CD14-positive monocyte (primary cell): Measurements from ENCODE around the gene SLC36A3. TPM values are rescaled to one million over a fixed set of nuclear protein-coding genes. Genes with fewer than 3 reads are reported as not detected.

Experiments
- DNase-seq, 3 donors: peaks; one replicate each; pipeline ENCODE4 v3.0.0-alpha.2; 2011 to 2022
- H2AFZ ChIP-seq: 2 replicates; pipeline ENCODE4 v1.6.0; 2012; ENCODE audit warnings: mild to moderate bottlenecking, low read depth, low read length, inconsistent platforms; ENCODE audit not compliant: insufficient read depth, poor library complexity, severe bottlenecking
- H3K27ac ChIP-seq, 2 donors: 1 replicate in 1 of 2; 2 replicates in 1 of 2; pipeline ENCODE4 v1.5.1; 2012 to 2013; ENCODE audit warnings: low read length in 2 of 2, control low read depth in 1 of 2, inconsistent platforms in 1 of 2, low read depth in 1 of 2, mild to moderate bottlenecking in 1 of 2
- H3K27me3 ChIP-seq, 2 donors: one replicate each; pipeline versions ENCODE4 v1.6.0 to v1.6.1; 2011 to 2013; ENCODE audit warnings: low read length in 2 of 2; ENCODE audit not compliant: control insufficient read depth in 2 of 2, insufficient read depth in 2 of 2
- H3K36me3 ChIP-seq, 2 donors: replicated peaks in 1 of 2; 1 replicate in 1 of 2; 2 replicates in 1 of 2; pipeline versions ENCODE4 v1.5.1 to v1.6.1; 2012 to 2013; ENCODE audit warnings: low read length in 2 of 2, control low read depth in 1 of 2, inconsistent platforms in 1 of 2, mild to moderate bottlenecking in 1 of 2; ENCODE audit not compliant: insufficient read depth in 2 of 2, control insufficient read depth in 1 of 2
- H3K4me1 ChIP-seq, 2 donors: 1 replicate in 1 of 2; 2 replicates in 1 of 2; pipeline versions ENCODE4 v1.5.1 to v1.6.1; 2012 to 2013; ENCODE audit warnings: low read length in 2 of 2, control low read depth in 1 of 2, inconsistent platforms in 1 of 2, mild to moderate bottlenecking in 1 of 2, moderate library complexity in 1 of 2; ENCODE audit not compliant: insufficient read depth in 2 of 2, control insufficient read depth in 1 of 2
- H3K4me2 ChIP-seq: replicated peaks from 2 replicates; pipeline ENCODE3; 2012; ENCODE audit warnings: low read length, moderate library complexity, mild to moderate bottlenecking; ENCODE audit not compliant: poor library complexity, severe bottlenecking; ENCODE audit errors: extremely low read depth
- H3K4me3 ChIP-seq, 3 experiments: fragments of 200-600 bp in 1 of 3; sonication (generic) in 1 of 3; replicated peaks in 1 of 3; 1 replicate in 2 of 3; 2 replicates in 1 of 3; pipeline ENCODE4 v1.5.1; 2011 to 2013; ENCODE audit warnings: low read length in 3 of 3, mild to moderate bottlenecking in 3 of 3, control low read depth in 2 of 3, low read depth in 2 of 3, inconsistent platforms in 1 of 3, moderate library complexity in 1 of 3
- H3K79me2 ChIP-seq: 2 replicates; pipeline ENCODE4 v1.6.0; 2012; ENCODE audit warnings: mild to moderate bottlenecking, control low read depth, inconsistent platforms, low read length, moderate library complexity; ENCODE audit not compliant: insufficient read depth
- H3K9ac ChIP-seq: 2 replicates; pipeline ENCODE4 v1.6.0; 2017; ENCODE audit warnings: low read length, mild to moderate bottlenecking; ENCODE audit not compliant: insufficient read depth, poor library complexity, severe bottlenecking
- H3K9me3 ChIP-seq, 2 donors: replicated peaks in 1 of 2; 1 replicate in 1 of 2; 2 replicates in 1 of 2; pipeline versions ENCODE4 v1.5.1 to v1.6.1; 2012 to 2013; ENCODE audit warnings: low read length in 2 of 2, control low read depth in 1 of 2; ENCODE audit not compliant: control insufficient read depth in 1 of 2, insufficient read depth in 1 of 2
- H4K20me1 ChIP-seq: 2 replicates; pipeline ENCODE4 v1.6.0; 2012; ENCODE audit warnings: mild to moderate bottlenecking, low read length, control low read depth, moderate library complexity; ENCODE audit not compliant: insufficient read depth
- H3K27ac Mint-ChIP-seq, 7 donors: one replicate each; pipeline ENCODE4 v1.8.0; 2020; ENCODE audit warnings: mild to moderate bottlenecking in 7 of 7, mixed read lengths in 7 of 7, moderate library complexity in 6 of 7, inconsistent platforms in 2 of 7
- H3K27me3 Mint-ChIP-seq, 3 donors: one replicate each; pipeline ENCODE4 v1.8.0; 2021 to 2022; ENCODE audit warnings: low read depth in 3 of 3, mild to moderate bottlenecking in 3 of 3, mixed read lengths in 3 of 3, moderate library complexity in 3 of 3, inconsistent platforms in 1 of 3
- H3K36me3 Mint-ChIP-seq, 2 donors: one replicate each; pipeline ENCODE4 v1.8.0; 2020; ENCODE audit warnings: mixed read lengths in 2 of 2, inconsistent platforms in 1 of 2, mild to moderate bottlenecking in 1 of 2
- H3K4me1 Mint-ChIP-seq: one replicate; pipeline ENCODE4 v1.8.0; 2020; ENCODE audit warnings: mild to moderate bottlenecking, mixed read lengths
- H3K4me3 Mint-ChIP-seq, 2 donors: one replicate each; pipeline ENCODE4 v1.8.0; 2020; ENCODE audit warnings: mild to moderate bottlenecking in 2 of 2, mixed read lengths in 2 of 2, moderate library complexity in 1 of 2
- H3K9me3 Mint-ChIP-seq, 7 donors: one replicate each; pipeline ENCODE4 v1.8.0; 2020 to 2022; ENCODE audit warnings: mixed read lengths in 7 of 7, mild to moderate bottlenecking in 6 of 7, moderate library complexity in 6 of 7, inconsistent platforms in 2 of 7
- WGBS: methylation state at CpG from one replicate; pipeline ENCODE4 v1.1.5; 2013; ENCODE audit warnings: missing lambda C conversion rate; ENCODE audit not compliant: insufficient coverage; 5-methylcytosine and 5-hydroxymethylcytosine counted together
- intact Hi-C, 2 donors: fragments of 100-400 bp; cut with micrococcal nuclease; formaldehyde crosslinking; loops; one replicate each; pipeline versions ENCODE4 v1.15.0 to v1.15.1; 2023
- polyA plus RNA-seq, 3 donors: library from polyadenylated mRNA; depleted of rRNA in 1 of 3; unstranded in 2 of 3; stranded (reverse) in 1 of 3; fragments of 300-500 nt in 2 of 3; fragments of >200 nt in 1 of 3; fragmentation: Illumina TruSeq in 2 of 3; gene quantifications; 1 replicate in 2 of 3; 2 replicates in 1 of 3; pipeline ENCODE4 v1.2.3, GENCODE V29; 2012 to 2021
- TF ChIP-seq, protein P1 (sequence below): fragments of 200-600 bp; IDR thresholded peaks from one replicate; pipeline ENCODE4 v1.8.0; 2022; ENCODE audit warnings: antibody characterized with exemption, mild to moderate bottlenecking

Gene SLC36A3
- polyA plus RNA-seq, 3 donors, result not detected

- no peak overlapping the region for H2AFZ ChIP-seq
- no peak overlapping the region for H3K27ac Mint-ChIP-seq
- H3K27ac ChIP-seq, result no peak overlapping the region
- WGBS, result 18% methylated on average over 6 of the region's 17 CpGs
- intact Hi-C loops, result loop anchor here (2.0 to 10.0 kb wide), 3 partner anchors 65 to 112 kb away; no protein-coding TSS in a partner anchor
- no peak overlapping the region for H3K9ac ChIP-seq
- no peaks in the 10 kb centered on the region for H3K9me3 Mint-ChIP-seq
- peaks cover 0 to 10% (median 3%) of the 10 kb centered on the region in 3 donors for H3K27me3 Mint-ChIP-seq
- H3K79me2 ChIP-seq, result no peaks in the 10 kb centered on the region
- H3K9me3 ChIP-seq, result no peaks in the 10 kb centered on the region
- no peaks in the 10 kb centered on the region for H4K20me1 ChIP-seq
- no peaks in the 10 kb centered on the region for H3K36me3 ChIP-seq
- no peaks in the 10 kb centered on the region for H3K27me3 ChIP-seq
- TF ChIP-seq, protein P1, sequence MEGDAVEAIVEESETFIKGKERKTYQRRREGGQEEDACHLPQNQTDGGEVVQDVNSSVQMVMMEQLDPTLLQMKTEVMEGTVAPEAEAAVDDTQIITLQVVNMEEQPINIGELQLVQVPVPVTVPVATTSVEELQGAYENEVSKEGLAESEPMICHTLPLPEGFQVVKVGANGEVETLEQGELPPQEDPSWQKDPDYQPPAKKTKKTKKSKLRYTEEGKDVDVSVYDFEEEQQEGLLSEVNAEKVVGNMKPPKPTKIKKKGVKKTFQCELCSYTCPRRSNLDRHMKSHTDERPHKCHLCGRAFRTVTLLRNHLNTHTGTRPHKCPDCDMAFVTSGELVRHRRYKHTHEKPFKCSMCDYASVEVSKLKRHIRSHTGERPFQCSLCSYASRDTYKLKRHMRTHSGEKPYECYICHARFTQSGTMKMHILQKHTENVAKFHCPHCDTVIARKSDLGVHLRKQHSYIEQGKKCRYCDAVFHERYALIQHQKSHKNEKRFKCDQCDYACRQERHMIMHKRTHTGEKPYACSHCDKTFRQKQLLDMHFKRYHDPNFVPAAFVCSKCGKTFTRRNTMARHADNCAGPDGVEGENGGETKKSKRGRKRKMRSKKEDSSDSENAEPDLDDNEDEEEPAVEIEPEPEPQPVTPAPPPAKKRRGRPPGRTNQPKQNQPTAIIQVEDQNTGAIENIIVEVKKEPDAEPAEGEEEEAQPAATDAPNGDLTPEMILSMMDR, result peak; percentile 96
- H3K4me3 Mint-ChIP-seq, result no peak overlapping the region
- peak; percentile 62 to 70 (median 69) for DNase-seq
- no peaks in the 10 kb centered on the region for H3K36me3 Mint-ChIP-seq
- H3K4me3 ChIP-seq, result no peak overlapping the region
- H3K4me1 Mint-ChIP-seq, result peaks cover 37% of the 10 kb centered on the region
- no peak overlapping the region for H3K4me2 ChIP-seq
- H3K4me1 ChIP-seq, result peaks cover 18 to 47% of the 10 kb centered on the region in 2 donors
Observed at GRCh38 chr5:151239237-151239861, 64.2 kb downstream of the SLC36A3 start.

- Histone ChIP-seq H3K79me2 (no peaks in the 10 kb centered on the region), H3K36me3 (no peaks in the 10 kb centered on the region), H3K4me2 (no peak overlapping the region), H3K4me1 (peaks cover 20 to 53% of the 10 kb centered on the region in 2 donors), H3K27ac (no peak overlapping the region), H3K9me3 (no peaks in the 10 kb centered on the region), H3K9ac (no peak overlapping the region), H2AFZ (no peak overlapping the region), H3K27me3 (no peaks in the 10 kb centered on the region), H3K4me3 (no peak overlapping the region), H4K20me1 (no peaks in the 10 kb centered on the region)
- no peak for DNase-seq
- Mint-ChIP-seq H3K27me3 (peaks cover 0 to 10% (median 3%) of the 10 kb centered on the region in 3 donors), H3K9me3 (no peaks in the 10 kb centered on the region), H3K27ac (peak overlapping the region in 1 of 7 donors; percentile 63), H3K36me3 (no peaks in the 10 kb centered on the region), H3K4me3 (peak overlapping the region in 1 of 2 donors; percentile 47), H3K4me1 (peaks cover 39% of the 10 kb centered on the region)
- 74% methylated on average over 11 of the region's 14 CpGs for WGBS
- TF ChIP-seq, protein P1, result no peak
- intact Hi-C loops, result loop anchor here (2.0 to 10.0 kb wide), 3 partner anchors 64 to 111 kb away; no protein-coding TSS in a partner anchor
Observed at GRCh38 chr5:151238303-151238741, 65.2 kb downstream of the SLC36A3 start.
